SK-N-SH (cell line): Measurements from ENCODE around the gene NR1H2.

Experiments
- CHD2 ChIP-seq: fragments of 150-350 bp; IDR thresholded peaks from 2 replicates; pipeline ENCODE4 v1.6.1; 2018; ENCODE audit warnings: low read length; ENCODE audit not compliant: partially characterized antibody
- EP300 ChIP-seq, 2 experiments: IDR thresholded peaks; 2 replicates each; pipeline versions ENCODE4 v1.4.0 to v1.6.1; 2012; ENCODE audit warnings: borderline replicate concordance in 1 of 2, low read depth in 1 of 2, low read length in 1 of 2
- GABPA ChIP-seq: IDR thresholded peaks from 2 replicates; pipeline ENCODE4 v1.4.0; 2012; ENCODE audit warnings: low read depth, mild to moderate bottlenecking
- MEF2A ChIP-seq: IDR thresholded peaks from 2 replicates; pipeline ENCODE4 v1.4.0; 2012; ENCODE audit warnings: low read depth, borderline replicate concordance
- MXI1 ChIP-seq: IDR thresholded peaks from 2 replicates; pipeline ENCODE4 v1.6.1; 2012; ENCODE audit warnings: mild to moderate bottlenecking, low read depth, low read length, improper control_type of control experiment
- NRF1 ChIP-seq: IDR thresholded peaks from 2 replicates; pipeline ENCODE4 v1.6.1; 2012; ENCODE audit warnings: low read depth, mild to moderate bottlenecking, low read length
- POLR2AphosphoS5 ChIP-seq: IDR thresholded peaks from 2 replicates; pipeline ENCODE4 v1.6.1; 2012; ENCODE audit warnings: low read depth, low read length
- SMC3 ChIP-seq: IDR thresholded peaks from 2 replicates; pipeline ENCODE4 v1.6.1; 2012; ENCODE audit warnings: low read depth, low read length, improper control_type of control experiment
- TAF1 ChIP-seq: IDR thresholded peaks from 2 replicates; pipeline ENCODE4 v1.6.1; 2012; ENCODE audit warnings: low read depth, mild to moderate bottlenecking, low read length, moderate library complexity, borderline replicate concordance
- YY1 ChIP-seq: IDR thresholded peaks from 2 replicates; pipeline ENCODE4 v1.4.0; 2012; ENCODE audit warnings: low read depth, mild to moderate bottlenecking
- TF ChIP-seq, protein P1 (sequence below): IDR thresholded peaks from 2 replicates; pipeline ENCODE4 v1.6.1; 2012; ENCODE audit warnings: mild to moderate bottlenecking, low read depth, low read length, moderate library complexity
- TF ChIP-seq, protein P2 (sequence below): fragments of 200-600 bp; sonication (generic); IDR thresholded peaks from 2 replicates; pipeline ENCODE4 v1.6.1; 2017; ENCODE audit warnings: antibody characterized with exemption, mild to moderate bottlenecking, moderate library complexity
- TF ChIP-seq, protein P3 (sequence below): IDR thresholded peaks from 2 replicates; pipeline ENCODE4 v1.4.0; 2012; ENCODE audit warnings: low read depth

DNA sequence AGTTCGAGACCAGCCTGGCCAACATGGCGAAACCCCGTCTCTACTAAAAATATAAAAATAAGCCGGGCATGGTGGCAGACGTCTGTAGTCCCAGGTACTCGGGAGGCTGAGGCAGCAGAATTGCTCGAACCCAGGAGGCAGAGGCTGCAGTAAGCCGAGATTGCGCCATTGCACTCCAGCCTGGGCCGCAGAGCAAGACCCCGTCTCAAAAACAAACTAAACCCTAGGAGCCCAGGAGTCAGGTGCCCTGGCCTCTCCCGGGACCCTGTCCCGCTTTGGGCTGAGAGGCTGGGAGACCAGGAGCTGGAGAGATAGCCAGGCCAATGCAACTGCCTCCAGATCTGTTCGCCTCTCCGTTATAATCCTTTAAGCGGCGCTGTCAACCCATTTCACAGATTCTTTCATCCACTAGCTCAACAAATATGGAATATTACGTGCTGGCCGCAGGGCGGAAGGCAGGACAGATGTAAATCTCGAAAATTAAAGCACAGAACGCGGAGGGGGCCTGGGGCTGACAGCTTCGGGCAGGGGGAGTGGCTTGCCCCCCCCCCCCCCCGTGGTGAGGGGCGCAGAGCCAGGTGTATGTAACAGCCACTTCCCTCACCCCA is 51.2 kb downstream of the NR1H2 start:
- no peak for TF ChIP-seq CHD2
- TF ChIP-seq, protein P1, sequence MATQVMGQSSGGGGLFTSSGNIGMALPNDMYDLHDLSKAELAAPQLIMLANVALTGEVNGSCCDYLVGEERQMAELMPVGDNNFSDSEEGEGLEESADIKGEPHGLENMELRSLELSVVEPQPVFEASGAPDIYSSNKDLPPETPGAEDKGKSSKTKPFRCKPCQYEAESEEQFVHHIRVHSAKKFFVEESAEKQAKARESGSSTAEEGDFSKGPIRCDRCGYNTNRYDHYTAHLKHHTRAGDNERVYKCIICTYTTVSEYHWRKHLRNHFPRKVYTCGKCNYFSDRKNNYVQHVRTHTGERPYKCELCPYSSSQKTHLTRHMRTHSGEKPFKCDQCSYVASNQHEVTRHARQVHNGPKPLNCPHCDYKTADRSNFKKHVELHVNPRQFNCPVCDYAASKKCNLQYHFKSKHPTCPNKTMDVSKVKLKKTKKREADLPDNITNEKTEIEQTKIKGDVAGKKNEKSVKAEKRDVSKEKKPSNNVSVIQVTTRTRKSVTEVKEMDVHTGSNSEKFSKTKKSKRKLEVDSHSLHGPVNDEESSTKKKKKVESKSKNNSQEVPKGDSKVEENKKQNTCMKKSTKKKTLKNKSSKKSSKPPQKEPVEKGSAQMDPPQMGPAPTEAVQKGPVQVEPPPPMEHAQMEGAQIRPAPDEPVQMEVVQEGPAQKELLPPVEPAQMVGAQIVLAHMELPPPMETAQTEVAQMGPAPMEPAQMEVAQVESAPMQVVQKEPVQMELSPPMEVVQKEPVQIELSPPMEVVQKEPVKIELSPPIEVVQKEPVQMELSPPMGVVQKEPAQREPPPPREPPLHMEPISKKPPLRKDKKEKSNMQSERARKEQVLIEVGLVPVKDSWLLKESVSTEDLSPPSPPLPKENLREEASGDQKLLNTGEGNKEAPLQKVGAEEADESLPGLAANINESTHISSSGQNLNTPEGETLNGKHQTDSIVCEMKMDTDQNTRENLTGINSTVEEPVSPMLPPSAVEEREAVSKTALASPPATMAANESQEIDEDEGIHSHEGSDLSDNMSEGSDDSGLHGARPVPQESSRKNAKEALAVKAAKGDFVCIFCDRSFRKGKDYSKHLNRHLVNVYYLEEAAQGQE: no peak
- TF ChIP-seq, protein P2, sequence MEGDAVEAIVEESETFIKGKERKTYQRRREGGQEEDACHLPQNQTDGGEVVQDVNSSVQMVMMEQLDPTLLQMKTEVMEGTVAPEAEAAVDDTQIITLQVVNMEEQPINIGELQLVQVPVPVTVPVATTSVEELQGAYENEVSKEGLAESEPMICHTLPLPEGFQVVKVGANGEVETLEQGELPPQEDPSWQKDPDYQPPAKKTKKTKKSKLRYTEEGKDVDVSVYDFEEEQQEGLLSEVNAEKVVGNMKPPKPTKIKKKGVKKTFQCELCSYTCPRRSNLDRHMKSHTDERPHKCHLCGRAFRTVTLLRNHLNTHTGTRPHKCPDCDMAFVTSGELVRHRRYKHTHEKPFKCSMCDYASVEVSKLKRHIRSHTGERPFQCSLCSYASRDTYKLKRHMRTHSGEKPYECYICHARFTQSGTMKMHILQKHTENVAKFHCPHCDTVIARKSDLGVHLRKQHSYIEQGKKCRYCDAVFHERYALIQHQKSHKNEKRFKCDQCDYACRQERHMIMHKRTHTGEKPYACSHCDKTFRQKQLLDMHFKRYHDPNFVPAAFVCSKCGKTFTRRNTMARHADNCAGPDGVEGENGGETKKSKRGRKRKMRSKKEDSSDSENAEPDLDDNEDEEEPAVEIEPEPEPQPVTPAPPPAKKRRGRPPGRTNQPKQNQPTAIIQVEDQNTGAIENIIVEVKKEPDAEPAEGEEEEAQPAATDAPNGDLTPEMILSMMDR: no peak
- TF ChIP-seq, protein P3, sequence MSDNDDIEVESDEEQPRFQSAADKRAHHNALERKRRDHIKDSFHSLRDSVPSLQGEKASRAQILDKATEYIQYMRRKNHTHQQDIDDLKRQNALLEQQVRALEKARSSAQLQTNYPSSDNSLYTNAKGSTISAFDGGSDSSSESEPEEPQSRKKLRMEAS: no peak
- TF ChIP-seq GABPA: no peak
- no peak for TF ChIP-seq POLR2AphosphoS5
- no peak for TF ChIP-seq NRF1
- TF ChIP-seq YY1: no peak
- no peak for TF ChIP-seq SMC3
- no peak for TF ChIP-seq EP300 (IDR thresholded peaks at IDR 0.05; ENCODE audit: borderline replicate concordance in 1 of 2, low read depth in 1 of 2, low read length in 1 of 2)
- TF ChIP-seq MEF2A: no peak
- TF ChIP-seq TAF1: no peak
- no peak for TF ChIP-seq MXI1
